ENCODE data around the gene DYNLRB1. TPM values are rescaled to one million over a fixed set of nuclear protein-coding genes. Genes with fewer than 3 reads are reported as not detected.

The DYNLRB1 gene
- total RNA-seq, 4 donors from 2014 or later, result 77.6 to 181 (median 135) TPM

GRCh38 chr20:34557936-34558319, 41.7 kb downstream of the DYNLRB1 start:
- no peaks in the 10 kb centered on the region for H3K36me3 ChIP-seq
- H3K27ac ChIP-seq, result peak overlapping the region; percentile 82 to 92 (median 91)
- H3K4me3 ChIP-seq, result peak overlapping the region; percentile 54 to 75 (median 70)
- no peak for TF ChIP-seq POLR2A (IDR thresholded peaks at IDR 0.05)
- TF ChIP-seq CTCF (IDR thresholded peaks at IDR 0.05), result no peak
- no peaks in the 10 kb centered on the region for H3K27me3 ChIP-seq
- H3K9me3 ChIP-seq, result no peaks in the 10 kb centered on the region
- DNase-seq, result no peak
- H3K4me1 ChIP-seq, result peaks cover 0 to 6% (median 2%) of the 10 kb centered on the region in 4 donors

GRCh38 chr20:34558320-34559218, 42.3 kb downstream of the DYNLRB1 start, which contains the start of gene MAP1LC3A:
Gene MAP1LC3A (plus strand): TSS chr20:34558718. CDS start chr20:34558869, 151 bp downstream.
- peak within 1 kb of the TSS; percentile 54 to 75 (median 70) for H3K4me3 ChIP-seq
- H3K36me3 ChIP-seq, result no peaks in the 10 kb centered on the region
- DNase-seq, result peak; percentile 93 to 97 (median 95)
- H3K27ac ChIP-seq, result peak within 1 kb of the TSS; percentile 82 to 92 (median 91)
- TF ChIP-seq CTCF (IDR thresholded peaks at IDR 0.05), result peak in 1 of 6 experiments; percentile 1
- TF ChIP-seq POLR2A (IDR thresholded peaks at IDR 0.05), result peak in 1 of 2 donors; percentile 40
- peaks cover 0 to 6% (median 2%) of the 10 kb centered on the region in 4 donors for H3K4me1 ChIP-seq
- H3K9me3 ChIP-seq, result no peaks in the 10 kb centered on the region
- no peaks in the 10 kb centered on the region for H3K27me3 ChIP-seq

GRCh38 chr20:34559311-34560140, 43.3 kb downstream of the DYNLRB1 start:
- TF ChIP-seq POLR2A (IDR thresholded peaks at IDR 0.05) (no peak), CTCF (IDR thresholded peaks at IDR 0.05) (no peak)
- peak in 2 of 3 donors; percentile 32 to 56 for DNase-seq
- Histone ChIP-seq H3K27ac (peak overlapping the region; percentile 82 to 92 (median 91)), H3K9me3 (no peaks in the 10 kb centered on the region), H3K36me3 (no peaks in the 10 kb centered on the region), H3K4me1 (peaks cover 0 to 6% (median 2%) of the 10 kb centered on the region in 4 donors), H3K4me3 (peak overlapping the region; percentile 54 to 75 (median 70)), H3K27me3 (no peaks in the 10 kb centered on the region)

- peak overlapping the region in 2 of 4 donors; percentile 82 to 91 for H3K27ac ChIP-seq
- no peak for TF ChIP-seq CTCF (IDR thresholded peaks at IDR 0.05)
- no peak for TF ChIP-seq POLR2A (IDR thresholded peaks at IDR 0.05)
- no peak overlapping the region for H3K4me3 ChIP-seq
- H3K36me3 ChIP-seq, result no peaks in the 10 kb centered on the region
- no peaks in the 10 kb centered on the region for H3K9me3 ChIP-seq
- H3K4me1 ChIP-seq, result peaks cover 0 to 6% (median 2%) of the 10 kb centered on the region in 4 donors
- DNase-seq, result peak in 2 of 3 donors; percentile 38 to 65
- H3K27me3 ChIP-seq, result no peaks in the 10 kb centered on the region
These were observed 43.9 kb downstream of the DYNLRB1 start for GRCh38 chr20:34560141-34560523.

- Histone ChIP-seq H3K4me3 (no peak overlapping the region), H3K36me3 (no peaks in the 10 kb centered on the region), H3K4me1 (peaks cover 0 to 6% (median 2%) of the 10 kb centered on the region in 4 donors), H3K27me3 (no peaks in the 10 kb centered on the region), H3K9me3 (no peaks in the 10 kb centered on the region), H3K27ac (peak overlapping the region in 1 of 4 donors; percentile 91)
- TF ChIP-seq POLR2A (IDR thresholded peaks at IDR 0.05), result no peak
- TF ChIP-seq CTCF (IDR thresholded peaks at IDR 0.05), result no peak
- no peak for DNase-seq
These were observed 44.4 kb downstream of the DYNLRB1 start for GRCh38 chr20:34560614-34561013.

Data from Peyer's patch (tissue), 4 donors.